Hematopoietic multipotent progenitor cell treated with erythropoietin and hydrocortisone succinate and interleukin-3 and kit ligand, for 8 days (in vitro differentiated cells): ENCODE data around the gene CCT8.

Experiments used
- DNase-seq: peaks from one replicate; pipeline ENCODE4 v3.0.0-alpha.2; 2015

The CCT8 gene

DNA sequence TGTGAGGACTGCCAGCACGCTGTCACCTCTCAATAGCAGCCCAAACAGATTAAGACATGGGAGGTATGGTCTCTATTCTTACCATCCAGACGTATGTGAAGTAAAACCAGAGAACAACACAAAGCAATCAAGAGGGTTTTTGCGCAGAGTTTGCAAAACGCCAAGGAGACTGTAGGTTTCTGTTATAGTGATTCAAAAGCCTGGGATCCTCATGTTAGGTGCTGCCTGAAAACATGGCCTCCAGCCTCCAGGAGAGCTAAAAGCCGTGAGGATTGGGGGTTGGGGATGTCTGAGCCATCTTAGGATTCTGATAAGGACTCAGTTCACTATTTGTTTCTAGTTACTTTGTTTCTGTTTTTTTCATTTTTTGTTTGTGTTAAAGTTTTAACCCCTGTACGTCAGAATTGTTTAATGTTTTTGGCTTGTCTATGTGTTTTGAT lies 4.2 kb upstream of the CCT8 start:
- peak; percentile 75 for DNase-seq

DNA sequence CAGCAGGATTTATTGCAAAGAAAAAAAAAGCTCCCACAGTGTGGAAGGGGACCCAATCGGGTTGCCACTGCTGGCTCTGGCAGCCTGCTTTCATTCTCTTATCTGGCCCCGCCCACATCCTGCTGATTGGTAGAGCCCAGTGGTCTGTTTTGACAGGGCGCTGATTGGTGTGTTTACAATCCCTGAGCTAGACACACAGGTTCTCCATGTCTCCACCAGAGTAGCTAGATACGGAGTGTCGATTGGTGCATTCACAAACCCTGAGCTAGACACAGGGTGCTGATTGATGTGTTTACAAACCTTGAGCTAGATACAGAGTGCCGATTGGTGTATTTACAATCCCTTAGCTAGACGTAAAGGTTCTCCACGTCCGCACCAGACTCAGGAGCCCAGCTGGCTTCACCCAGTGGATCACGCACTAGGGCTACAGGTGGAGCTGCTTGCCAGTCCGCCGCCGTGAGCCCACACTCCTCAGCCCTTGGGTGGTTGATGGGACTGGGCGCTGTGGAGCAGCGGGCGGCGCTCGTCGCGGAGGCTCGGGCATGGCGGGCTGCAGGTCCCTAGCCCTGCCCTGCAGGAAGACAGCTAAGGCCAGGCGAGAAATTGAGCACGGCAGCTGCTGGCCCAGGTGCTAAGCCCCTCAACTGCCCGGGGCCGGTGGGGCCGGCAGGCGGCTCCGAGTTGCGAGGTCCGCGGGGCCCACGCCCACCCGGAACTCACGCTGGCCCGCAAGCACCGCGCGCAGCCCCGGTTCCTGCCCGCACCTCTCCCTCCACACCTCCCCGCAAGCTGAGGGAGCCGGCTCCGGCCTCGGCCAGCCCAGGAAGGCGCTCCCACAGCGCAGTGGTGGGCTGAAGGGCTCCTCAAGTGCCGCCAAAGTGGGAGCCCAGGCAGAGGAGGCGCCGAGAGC lies 3.5 kb upstream of the CCT8 start:
- DNase-seq, result peak; percentile 85

DNA sequence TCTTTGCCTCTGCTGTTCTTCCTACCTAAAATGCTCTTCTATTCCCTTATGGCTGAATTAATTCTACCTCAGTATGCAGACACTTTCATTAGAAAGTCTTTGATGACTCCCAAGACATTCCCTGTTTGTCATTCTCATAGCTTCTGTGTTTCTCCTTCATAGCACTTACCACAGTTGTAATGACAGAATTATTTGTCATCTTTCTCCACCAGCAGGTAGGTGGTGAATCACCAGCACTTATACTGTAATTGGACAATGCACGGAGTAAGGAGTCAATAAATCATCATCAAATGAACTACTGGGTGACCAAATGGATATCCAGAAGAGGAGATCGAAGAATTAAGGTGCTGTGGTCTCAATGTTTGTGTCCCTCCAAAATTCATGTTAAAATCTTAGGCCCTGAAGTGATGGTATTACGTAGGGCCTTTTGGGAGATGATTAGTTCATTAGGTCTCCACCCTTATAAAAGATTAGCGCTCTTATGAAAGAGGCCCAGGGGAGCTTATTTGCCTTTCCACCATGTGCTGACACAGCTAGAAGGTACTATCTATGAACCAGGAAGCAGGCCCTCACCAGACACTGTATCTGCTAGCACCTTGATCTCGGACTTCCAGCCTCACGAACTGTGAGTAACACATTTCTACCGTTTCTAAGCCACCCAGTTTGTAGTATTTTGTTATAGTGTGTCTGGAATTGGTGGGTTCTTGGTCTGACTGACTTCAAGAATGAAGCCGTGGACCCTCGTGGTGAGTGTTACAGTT lies 2.4 kb upstream of the CCT8 start:
- DNase-seq, result peak; percentile 43

DNA sequence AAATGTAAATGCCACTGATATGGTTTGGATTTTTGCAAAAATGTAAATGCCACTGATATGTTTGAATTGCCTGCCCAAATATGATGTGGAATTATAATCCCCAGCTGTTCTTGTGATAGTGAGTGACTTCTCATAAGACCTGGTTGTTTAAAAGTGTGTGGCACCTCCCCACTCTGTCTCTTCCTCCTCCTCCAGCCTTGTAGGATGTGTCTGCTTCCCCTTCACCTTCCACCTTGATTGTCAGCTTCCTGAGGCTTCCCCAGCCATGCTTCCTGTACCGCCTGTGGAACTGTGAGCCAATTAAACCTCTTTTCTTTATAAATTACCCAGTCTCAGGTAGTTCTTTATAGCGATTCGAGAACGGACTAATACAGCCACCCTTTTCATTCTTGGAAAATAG lies 1.3 kb upstream of the CCT8 start:
- no peak for DNase-seq

DNA sequence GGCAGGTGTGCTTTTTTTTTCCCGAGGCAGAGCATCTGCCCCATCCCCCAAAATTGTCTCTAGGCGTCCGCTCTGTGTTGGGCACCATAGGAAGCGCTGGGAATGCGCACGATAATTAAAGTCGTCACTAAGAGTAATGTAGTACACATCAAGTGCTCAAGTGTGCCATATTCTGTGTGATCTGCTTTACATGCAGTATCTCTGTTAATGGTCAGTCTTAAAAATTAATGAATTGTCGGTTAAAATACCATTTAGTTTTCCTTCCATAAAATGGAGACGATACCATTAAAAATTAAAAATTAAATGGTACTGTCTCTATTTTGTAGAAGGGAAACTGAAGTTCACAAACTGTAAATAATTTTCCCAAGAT lies 544 bp upstream of the CCT8 start:
- DNase-seq, result no peak

DNA sequence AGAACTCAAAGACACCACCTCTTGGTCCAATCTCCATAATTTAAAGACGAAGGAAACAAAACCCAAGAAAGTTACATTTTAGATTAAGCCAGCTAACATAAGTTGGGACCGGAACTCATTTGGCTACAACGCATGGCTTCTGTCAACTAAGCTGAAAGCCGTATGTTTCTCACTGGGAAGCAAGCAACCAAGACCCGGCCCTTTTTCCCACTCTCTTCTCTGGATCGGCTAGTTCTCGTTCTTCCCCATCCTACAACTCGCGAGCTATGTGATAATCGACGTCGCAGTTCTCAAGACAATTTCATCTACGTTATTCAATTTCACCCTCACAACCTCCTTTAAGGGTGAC lies 601 bp downstream of the CCT8 start:
- peak; percentile 45 for DNase-seq

DNA sequence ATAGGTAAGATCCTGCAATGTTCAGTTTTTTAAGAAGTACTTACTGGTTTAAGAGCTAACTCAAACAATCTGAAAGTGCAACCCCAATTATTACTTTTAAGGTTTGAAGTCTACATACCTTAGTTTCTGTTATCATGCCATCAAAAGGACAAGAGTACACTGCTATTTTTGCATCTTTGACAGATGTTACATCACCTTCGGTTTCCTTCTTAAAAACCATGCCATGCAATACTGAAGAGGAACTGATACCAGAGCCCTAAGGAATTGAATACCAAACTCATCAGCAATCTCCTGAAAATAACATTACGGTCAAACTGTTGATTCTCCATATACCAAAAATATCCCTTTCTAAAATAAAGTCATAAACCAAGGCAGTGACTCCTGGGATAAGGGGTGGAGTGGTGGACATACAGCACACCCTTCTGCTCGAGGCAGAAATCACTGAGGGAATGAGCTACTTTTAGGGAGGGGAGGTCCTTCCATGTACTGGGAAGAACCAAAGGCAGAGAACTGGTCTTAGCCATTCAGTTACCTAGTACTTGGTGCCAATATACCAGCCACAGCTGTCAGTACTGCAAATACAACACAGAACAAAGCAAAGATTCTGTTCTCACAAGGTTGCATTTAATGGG lies 8.5 kb downstream of the CCT8 start:
- DNase-seq, result no peak

DNA sequence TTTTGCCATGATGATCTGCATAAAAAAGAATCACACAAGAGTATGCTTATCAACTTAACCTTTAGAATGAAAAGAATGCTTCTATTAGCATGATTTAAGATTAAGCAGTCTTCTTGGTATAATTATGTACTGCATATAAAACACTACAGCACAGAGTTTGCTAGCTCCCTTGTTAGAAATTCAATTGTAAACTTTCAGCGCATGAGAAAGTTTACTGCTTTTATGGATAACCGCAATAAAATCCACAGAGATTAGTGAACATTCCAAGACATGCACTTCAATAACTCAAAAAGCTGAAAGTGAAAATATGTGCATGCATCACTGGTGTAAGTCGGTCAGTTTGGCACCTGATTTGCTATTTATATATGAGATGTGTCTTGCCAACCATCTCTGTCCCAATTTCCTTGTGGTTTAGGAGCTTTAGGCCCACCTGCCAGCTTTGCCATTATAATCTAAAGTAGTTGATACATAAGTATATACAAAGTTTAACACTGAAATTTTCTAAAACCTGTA lies 16.9 kb downstream of the CCT8 start:
- no peak for DNase-seq

DNA sequence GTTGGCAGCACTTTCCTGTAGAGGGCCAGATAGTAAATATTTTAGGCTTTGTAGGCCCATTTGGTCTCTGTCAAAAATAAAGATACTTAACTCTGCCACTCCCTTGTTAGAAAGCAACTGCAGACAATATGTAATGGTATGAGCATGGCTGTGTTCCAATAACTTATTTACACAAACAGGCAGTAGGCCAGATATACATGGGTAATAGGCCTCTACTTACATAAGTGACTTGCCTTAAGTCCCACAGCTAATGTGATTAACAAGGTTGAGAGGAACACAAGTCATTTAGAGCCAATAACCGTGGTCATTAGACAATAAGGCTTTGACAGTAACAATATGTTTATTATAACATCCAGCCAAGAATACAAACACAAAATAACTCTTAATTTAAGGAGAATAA lies 17.4 kb downstream of the CCT8 start:
- DNase-seq, result no peak

DNA sequence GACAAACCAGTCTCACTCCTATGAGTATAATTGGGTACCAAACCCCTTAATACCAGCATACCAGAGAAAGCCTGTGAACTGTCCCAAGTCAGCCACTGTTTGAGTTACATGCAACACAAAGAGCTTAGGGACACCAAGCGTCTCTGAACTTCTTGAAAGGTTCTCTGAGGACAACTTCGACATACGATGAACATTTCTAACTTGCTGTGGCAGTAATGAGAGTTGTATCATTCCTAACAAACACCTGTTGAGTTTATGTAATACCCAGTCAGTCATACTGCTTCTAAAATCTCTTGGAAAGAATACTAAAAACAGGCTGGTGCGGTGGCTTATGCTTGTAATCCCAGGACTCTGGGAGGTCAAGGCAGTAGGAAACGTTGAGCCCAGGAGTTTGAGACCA lies 18.4 kb downstream of the CCT8 start:
- DNase-seq, result no peak

DNA sequence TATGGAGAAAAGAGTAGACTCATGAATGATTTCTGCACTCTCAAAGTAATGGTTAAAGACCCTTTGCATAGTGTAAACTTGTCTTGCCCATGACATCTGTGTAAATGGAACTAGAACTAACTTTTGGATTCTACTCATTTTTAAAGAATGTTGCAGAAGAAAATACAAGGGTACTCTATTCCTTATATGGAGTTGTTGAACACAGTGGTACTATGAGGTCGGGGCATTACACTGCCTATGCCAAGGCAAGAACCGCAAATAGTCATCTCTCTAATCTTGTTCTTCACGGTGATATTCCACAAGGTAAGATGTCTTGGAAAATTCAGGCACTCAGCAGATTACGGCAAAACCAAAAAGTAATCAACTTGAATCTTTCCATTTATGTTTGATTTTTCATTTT lies 19.8 kb downstream of the CCT8 start:
- no peak for DNase-seq

DNA sequence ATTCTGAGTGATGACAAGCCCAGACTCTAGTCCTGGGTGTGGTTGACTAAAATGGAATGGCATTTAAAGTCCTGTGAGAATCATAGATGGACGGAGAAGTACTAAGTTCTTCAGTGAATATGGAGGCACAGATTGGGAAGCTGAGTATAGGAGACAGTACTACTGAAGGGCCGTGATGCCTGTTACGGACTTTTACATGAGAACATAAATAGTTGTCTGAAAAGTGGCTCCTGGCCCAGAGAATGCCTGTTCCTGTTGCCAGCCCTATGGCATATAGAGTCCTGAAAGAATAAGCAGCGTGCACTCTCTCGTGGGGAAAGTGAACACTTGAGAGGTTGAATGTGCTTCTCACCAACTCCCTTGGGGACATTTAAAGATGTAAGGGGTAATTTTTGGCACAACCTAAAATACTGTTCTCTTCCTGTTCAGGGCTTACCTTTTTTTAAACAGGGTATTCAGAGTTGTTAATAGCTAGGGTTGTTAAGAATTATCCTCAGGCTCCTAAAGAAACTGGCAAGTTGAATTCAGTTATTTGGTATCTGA lies 20.4 kb downstream of the CCT8 start:
- DNase-seq, result no peak

DNA sequence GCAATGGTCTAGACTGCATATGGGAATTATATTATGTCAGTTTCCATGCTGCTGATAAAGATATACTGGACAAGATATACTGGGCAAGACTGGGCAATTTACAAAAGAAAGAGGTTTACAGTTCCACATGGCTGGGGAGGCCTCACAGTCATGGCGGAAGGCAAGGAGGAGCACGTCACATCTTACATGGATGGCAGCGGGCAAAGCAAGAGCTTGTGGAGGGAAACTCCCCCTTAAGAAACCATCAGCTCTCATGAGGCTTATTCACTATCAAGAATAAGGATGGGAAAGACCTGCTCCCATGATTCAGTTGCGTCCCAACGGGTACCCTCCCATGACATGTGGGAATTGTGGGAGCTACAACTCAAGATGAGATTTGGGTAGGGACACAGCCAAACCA lies 21.2 kb downstream of the CCT8 start:
- no peak for DNase-seq

DNA sequence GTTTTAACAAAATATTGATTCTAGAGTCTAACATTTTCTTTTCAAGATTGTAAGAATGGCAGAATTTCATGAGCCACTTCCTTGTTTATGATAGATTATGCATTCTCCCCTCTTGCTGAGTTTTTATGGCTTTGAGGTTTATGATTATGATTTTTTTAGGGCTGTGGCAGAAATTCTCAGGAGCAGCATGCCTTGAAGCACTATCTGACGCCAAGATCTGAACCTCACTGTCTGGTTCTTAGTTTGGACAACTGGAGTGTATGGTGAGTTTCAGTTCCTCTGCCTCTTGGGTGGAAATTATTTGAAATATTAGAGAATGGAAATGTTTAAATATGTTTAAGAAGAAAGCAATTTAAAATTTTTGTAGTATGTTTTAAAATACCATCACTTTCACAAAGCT lies 38.8 kb downstream of the CCT8 start:
- no peak for DNase-seq

DNA sequence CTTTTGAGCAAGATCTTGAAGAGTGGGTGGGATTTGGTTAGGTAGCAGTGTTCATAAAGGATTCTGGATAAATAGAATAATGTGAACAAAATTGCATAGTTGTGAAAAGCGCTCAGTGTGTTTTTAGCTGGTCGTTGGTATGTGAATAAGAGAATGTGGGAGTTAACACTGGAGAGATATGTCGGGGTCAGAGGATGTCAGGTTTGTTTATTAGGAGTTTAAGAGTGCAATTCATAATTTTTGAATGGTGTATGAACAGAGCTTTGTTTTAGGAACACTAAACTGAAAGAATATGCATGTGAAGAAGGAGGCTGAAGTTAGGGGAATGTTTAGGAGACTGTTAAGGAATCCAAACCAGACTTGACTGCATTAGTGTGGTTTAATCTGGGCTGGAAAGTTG lies 39.6 kb downstream of the CCT8 start:
- DNase-seq, result no peak

DNA sequence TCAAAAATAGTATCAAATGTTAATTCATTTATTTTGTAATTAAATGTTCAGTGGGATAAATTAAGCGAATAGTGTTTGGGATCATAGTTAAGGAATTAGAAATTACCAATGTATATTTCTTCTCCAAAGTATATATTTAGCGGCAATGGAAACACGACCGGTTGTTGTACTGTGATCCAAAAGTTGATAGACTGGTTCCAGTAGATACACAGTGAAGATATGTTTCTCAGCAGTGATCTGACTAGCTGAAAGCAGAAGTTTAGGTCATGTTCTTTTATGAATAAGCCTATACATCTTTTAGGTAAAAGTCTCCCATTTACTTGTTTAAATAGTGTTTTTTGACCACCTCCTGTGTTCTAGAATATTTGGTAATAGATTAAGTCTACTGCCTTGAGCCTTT lies 40.1 kb downstream of the CCT8 start:
- no peak for DNase-seq

DNA sequence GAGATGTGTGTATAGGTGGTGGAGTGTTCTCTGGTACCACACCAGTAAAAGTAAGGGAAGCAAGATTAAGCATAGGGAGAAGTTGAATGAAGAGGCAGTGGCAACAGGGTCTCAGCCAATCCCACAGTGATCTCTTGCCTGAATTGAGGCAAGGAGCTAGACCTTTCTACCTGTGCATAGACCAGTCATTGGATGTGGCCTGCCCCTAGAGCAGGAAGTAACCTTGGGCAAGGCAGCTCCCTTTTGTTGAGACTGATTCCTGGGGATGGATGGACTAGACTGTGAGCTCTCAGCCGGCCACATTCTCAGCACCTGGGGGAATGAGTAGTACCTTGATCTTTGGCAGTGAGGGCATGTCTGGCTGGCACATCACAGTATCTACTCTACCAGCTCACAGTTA lies 42.5 kb downstream of the CCT8 start:
- DNase-seq, result no peak

DNA sequence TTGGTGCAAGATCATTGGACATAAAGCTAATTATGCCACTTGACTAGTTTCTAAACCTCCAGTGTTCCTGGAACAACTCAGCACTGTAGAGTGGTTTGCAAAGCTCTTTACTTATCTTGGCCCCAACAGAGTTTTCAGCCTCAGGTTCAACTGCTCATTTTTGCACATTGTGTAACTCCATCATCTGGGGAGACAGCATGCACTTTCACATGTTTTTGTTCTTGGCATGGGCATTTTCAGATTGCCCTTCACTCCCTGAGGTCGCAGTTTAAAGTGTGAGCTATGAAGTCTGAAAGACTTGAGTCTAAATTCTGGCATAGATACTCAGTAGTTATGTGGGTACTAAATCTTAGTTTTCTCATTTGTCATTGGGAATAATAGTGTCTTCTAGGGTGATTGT lies 43.9 kb downstream of the CCT8 start:
- no peak for DNase-seq

DNA sequence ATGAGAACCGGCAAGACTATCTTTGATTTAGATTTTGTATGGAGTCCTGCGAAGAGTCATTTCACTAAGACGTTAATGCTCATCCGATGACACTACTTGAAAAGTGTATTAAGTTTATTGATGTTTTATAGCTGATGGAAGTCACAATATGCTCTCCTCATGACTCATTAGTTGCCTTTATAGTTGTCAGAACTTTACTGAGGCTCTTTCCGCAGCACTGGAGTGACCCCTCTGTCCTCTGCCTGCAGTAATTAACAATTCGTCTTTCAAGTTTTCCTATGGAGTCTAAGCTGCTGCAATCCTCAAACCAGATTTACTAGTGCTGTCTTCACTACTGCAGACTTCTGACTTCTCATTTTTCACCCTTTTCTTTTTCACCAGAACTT lies 48.1 kb downstream of the CCT8 start:
- DNase-seq, result no peak

DNA sequence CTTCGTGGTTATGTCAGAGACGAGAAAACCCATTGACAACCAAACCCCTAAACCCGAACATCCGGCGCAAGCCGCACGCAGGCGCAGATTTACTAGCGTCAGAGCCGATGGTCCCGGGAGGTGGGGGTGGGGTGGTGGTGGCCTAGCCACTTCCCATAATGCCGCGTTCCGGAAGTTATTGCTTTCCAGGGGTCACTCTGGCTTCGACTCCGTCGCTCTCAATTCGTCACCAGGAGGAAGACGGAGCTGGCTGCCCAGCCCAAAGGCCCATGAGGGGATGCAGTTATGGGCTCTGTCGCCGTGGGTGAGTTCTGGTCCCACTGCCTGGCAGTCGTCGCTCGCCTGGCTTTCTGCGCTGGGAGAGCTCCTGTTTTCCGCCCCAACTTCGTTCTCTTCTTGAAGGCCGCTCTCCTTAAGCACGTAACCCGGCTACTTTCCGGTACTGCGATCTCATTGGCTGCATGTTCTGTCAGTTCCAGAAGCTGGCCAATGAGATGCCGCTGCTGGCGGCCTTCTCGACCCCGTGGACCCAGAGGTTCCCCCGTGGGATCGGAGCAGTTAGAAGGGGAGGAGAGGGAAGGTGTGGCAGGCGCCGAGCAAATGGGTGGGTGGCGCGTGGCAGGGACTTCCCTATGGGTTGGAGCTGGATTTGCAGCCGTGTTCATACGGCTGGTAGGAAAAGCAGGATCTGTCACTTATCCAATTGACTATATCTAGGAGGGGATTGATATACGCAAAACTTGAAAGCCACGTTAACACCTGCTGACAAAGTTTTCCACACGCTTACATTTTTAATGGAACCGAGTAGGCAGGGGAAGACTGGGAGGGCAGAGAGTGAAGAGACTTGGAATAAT lies 48.7 kb downstream of the CCT8 start, which contains the start of gene USP16:
TSS of gene USP16 (plus strand) at position 195 of the 854 bp plus-strand sequence. CDS start 3,246 bp downstream, outside the sequence.
- peak; percentile 98 for DNase-seq

DNA sequence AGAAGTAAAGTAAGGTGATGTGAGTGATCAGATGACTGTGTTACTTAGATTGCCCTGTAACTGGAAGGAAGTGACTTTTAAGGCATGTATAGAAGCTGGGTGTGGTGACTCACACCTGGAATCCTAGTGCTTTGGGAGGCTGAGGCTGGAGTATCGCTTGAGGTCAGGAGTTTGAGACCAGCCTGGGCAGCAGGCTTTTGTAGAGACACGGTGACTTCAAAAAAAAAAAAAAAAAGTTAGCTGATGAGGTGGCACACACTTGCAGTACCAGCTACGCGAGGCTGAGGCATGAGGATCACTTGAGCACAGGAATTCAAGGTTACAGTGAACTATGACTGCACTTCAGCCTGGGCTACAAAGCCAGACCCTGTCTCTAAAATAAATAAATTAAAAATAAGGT lies 51.3 kb downstream of the CCT8 start:
- DNase-seq, result no peak

DNA sequence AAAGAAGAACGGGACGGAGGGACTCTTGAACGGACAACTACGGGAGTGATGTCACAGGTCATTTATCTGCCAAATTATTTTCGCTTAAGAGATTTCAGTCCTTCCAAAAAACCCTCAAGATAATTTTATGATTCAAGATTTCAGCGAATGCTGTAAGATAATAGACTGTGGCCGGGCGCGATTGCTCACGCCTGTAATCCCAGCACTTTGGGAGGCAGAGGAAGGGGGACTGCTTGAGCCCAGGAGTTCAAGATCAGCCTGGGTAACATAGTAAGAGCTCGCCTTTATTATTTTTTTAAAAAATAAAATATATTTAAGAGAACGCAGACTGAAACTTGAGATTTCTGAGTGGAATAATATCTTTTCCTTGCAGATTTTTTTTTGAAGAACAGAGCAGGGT lies 54.9 kb downstream of the CCT8 start:
- peak; percentile 52 for DNase-seq
